C4-2B (cell line): ENCODE measurements around the gene ESYT1.

Source experiments
- ZFX ChIP-seq: fragments of 450-650 bp; IDR thresholded peaks from 2 replicates; pipeline ENCODE4 v1.6.1; 2017
- TF ChIP-seq, protein P1 (sequence below): fragments of 450-650 bp; conservative IDR thresholded peaks from 2 replicates; pipeline ENCODE4 v1.5.1; 2017; ENCODE audit warnings: mild to moderate bottlenecking

DNA sequence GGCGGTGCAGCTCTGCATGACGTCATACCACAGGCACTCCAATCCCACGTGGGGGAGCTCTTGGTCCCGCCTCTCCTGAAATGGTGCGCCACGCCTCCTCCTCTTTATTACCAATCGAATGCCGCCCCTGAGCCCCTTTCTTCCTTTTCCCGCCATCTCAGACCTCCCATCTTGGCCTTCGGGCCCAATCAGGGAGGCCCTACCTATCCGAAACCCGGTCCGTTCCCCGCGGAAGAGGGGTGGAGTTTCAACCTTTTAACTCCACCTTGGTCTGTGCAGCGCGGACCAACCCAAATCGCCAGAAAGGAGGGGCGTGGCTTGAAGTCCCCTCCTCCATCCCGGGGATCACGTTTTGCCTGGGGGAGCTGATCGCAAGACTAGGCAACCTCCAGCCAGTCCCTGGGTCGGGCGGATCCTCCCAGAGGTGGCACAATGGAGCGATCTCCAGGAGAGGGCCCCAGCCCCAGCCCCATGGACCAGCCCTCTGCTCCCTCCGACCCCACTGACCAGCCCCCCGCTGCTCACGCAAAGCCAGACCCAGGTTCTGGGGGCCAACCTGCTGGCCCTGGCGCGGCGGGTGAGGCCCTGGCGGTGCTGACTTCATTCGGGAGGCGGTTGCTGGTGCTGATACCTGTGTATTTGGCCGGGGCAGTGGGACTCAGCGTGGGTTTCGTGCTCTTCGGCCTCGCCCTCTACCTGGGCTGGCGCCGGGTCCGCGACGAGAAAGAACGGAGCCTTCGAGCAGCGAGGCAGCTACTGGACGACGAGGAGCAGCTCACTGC is at the start of gene ESYT1:
- TF ChIP-seq, protein P1, sequence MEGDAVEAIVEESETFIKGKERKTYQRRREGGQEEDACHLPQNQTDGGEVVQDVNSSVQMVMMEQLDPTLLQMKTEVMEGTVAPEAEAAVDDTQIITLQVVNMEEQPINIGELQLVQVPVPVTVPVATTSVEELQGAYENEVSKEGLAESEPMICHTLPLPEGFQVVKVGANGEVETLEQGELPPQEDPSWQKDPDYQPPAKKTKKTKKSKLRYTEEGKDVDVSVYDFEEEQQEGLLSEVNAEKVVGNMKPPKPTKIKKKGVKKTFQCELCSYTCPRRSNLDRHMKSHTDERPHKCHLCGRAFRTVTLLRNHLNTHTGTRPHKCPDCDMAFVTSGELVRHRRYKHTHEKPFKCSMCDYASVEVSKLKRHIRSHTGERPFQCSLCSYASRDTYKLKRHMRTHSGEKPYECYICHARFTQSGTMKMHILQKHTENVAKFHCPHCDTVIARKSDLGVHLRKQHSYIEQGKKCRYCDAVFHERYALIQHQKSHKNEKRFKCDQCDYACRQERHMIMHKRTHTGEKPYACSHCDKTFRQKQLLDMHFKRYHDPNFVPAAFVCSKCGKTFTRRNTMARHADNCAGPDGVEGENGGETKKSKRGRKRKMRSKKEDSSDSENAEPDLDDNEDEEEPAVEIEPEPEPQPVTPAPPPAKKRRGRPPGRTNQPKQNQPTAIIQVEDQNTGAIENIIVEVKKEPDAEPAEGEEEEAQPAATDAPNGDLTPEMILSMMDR, result no peak
- TF ChIP-seq ZFX, result no peak; the same call in 1 of the 2 replicates
